ENCODE results near the gene IGFBP2.
"Not testable (repeated sequence)": the region's sequence is repeated elsewhere in the genome, so short reads cannot be mapped to it uniquely, and the experiment has no call there.

Gene IGFBP2, protein sequence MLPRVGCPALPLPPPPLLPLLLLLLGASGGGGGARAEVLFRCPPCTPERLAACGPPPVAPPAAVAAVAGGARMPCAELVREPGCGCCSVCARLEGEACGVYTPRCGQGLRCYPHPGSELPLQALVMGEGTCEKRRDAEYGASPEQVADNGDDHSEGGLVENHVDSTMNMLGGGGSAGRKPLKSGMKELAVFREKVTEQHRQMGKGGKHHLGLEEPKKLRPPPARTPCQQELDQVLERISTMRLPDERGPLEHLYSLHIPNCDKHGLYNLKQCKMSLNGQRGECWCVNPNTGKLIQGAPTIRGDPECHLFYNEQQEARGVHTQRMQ

DNA sequence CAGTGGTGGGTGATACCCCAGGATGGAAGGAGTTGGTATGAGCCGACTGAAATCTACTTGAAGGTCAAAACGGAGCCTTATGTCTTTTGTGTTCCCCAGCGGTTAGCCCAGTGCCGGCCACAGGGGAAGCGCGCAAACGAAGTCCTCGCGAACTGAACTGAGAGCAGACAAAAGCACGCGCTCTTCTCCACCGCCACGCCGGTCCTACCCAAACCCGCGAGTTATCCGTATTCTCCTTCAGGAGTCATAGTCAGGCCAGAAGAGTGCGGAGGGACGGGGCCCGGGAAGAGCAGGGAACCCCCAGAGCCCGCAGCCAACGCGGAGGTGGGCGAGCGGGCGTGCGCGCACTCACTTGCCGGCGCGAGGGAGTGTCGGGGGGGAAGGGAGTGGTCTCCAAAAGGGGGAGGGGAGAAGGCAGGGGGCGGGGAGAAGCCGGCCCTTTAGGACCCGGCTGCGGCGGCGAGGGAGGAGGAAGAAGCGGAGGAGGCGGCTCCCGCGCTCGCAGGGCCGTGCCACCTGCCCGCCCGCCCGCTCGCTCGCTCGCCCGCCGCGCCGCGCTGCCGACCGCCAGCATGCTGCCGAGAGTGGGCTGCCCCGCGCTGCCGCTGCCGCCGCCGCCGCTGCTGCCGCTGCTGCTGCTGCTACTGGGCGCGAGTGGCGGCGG is at the start of gene IGFBP2:
Gene IGFBP2, plus strand, starts transcription at position 469 of the 664 bp plus-strand sequence. Its CDS starts 104 bp downstream, at position 573.
- DNase-seq = no peak

- no peak for DNase-seq
These were observed 49.6 kb upstream of the IGFBP2 start for GRCh38 chr2:216583606-216584005.

- DNase-seq = no peak
These were observed 49.1 kb upstream of the IGFBP2 start for GRCh38 chr2:216584112-216584511.

- no peak for DNase-seq
These were observed 47.8 kb upstream of the IGFBP2 start for GRCh38 chr2:216585441-216585840.

DNA sequence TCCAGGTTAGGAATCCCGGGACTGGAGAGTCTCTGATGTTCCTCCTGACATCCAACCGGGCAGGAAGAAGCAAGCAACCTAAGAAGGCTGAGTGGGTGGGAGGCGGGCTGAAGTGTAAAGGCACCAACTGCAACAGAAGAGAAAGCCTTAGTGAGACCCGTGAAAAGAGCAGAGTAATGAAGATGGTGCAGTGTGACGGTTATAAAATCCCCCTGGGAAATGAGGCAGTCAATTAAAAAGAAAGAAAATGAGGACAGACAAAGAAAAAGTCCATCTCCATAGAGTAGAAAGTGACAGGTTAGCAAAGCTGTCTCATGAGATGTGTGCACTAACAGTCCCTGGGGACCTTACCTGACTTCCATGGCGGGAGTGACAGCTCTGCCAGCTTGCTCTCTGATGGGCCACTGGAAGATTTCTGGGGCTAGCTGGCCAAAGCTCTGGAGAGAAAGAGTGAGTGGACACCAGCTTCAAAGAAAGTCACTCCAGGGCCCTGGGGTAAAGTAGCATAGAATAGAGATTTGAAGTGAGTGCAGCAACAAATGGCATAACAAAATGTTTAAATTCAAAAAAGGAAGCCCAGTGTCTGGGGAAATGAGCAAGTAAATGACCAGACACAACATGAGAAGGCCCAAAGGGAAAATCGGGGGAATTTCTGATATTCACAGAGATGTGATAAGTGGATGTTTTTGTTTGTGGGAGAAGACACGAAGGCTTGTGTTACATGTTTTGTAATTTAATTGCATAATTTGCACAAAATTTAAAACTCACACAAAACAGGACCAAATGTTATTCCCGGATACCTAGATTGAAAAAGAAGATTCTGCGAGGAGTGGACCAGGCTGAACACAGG is 44.1 kb upstream of the IGFBP2 start:
- no peak for DNase-seq

GRCh38 chr2:216589791-216590190 is 43.4 kb upstream of the IGFBP2 start:
- no peak for DNase-seq

DNA sequence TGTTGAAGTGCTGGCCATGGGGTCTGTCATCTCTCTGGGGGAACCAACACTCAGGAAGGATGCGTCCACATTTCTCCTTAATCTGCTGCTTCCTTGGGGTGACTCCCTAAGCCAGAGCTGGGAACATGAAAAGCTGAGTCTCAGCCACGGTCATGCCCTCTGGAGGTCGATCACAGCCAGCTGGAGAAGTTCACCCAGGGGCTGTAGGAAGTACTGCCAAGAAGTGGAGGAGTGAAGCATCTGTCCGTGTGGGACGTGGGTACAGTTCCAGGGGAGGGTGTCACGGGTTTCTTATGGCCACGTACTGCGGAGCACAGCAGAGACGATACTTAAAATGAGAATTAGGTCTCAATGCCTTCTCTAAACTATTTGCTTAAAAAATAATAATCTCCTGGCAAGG is 42.4 kb upstream of the IGFBP2 start:
- DNase-seq = no peak

- no peak for DNase-seq
These were observed 41.7 kb upstream of the IGFBP2 start for GRCh38 chr2:216591480-216591879.

- DNase-seq = no peak
These were observed 39.1 kb upstream of the IGFBP2 start for GRCh38 chr2:216594081-216594480.

DNA sequence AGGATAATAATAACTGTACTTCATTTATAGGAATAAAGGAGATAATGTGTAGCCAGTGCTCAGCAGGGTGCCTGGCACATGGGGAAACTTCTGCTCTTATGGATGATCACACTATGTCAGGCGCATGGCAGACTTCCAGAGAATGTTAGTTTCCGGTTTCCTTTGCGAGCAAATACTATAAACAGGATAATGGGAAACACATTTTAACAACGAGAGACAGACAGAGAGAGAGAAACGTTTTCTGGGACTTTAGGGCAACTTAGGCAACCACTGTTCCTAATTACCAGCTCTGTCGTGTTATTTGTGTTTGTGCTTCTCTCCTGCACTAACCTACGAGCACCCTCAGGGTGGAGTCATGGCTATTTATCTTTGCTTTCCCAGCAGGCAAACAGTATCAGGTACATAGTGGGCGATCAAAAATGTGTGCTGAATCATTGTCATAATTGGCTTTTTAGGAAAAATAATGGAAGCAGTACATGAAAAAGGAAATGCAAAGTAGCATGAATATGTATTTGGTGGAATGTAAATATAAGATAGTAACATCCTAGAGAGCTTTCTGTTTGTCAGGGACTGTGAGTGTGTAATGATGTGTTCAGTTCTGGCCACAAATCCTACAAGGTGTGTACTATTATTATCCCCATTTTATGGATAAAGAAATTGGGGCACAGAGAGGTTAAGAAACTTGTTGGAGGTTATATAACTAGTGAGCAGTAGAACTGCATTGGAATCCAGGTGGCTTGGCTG is 36.8 kb upstream of the IGFBP2 start:
- DNase-seq = no peak

DNA sequence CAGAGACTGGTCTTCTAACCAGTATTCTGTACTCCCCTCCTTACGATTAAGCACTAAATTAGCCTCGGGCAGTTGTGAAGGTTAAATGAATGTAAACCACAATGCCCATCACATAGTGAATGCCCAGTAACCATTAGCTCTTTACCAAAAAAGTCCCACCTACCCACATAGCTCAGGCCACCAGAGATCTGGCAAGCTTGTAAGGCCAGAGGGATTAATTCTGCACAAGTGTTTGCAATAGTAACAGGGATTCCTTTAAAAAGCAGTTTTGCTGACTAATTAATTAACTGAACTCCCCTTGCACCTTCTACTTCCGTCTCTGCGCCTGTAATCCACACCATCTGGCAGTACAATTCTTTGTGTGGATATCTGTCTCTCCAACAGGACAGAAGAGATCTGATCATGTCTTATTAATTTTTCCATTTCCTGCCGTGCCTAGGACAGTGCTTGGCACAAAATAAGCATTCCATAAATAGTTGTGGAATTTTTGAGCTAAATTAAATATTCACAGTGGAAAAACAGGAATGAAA is 36.2 kb upstream of the IGFBP2 start:
- DNase-seq = no peak

- DNase-seq = not testable (repeated sequence)
These were observed 35.4 kb upstream of the IGFBP2 start for GRCh38 chr2:216597825-216598224.

DNA sequence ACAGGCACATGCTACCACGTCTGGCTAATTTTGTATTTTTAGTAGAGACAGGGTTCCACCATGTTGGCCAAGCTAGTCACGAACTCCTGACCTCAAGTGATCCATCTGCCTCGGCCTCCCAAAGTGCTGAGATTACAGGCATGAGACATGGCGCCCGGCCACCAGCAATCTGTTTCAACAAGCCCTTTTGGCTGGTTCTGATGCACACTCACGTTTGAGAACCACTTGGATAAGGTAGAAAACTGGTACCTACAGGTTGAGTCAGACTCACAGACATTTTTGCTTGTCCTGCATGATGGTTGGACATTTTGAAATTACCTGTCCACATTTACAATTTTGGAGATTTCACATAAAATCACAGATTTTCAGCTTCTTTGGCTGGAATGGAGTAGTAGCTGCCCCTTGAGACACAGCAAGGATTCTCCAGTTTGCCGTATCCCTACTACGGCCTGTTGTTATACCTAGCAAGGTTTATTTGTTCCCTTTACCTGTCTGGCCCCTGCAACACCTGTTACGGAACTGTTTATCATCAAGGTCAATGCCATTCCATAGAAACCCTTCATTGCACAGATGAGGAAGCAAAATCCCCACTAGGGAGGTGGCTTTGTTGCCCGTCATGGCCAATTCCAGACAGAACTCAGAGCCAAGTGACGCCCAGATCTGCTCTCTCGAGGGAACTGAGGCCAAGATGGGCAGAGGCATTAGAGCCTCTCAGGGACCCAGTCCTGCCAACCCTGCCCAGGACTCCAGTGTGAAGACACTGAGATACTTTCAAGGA is 31.4 kb upstream of the IGFBP2 start:
- no peak for DNase-seq

DNA sequence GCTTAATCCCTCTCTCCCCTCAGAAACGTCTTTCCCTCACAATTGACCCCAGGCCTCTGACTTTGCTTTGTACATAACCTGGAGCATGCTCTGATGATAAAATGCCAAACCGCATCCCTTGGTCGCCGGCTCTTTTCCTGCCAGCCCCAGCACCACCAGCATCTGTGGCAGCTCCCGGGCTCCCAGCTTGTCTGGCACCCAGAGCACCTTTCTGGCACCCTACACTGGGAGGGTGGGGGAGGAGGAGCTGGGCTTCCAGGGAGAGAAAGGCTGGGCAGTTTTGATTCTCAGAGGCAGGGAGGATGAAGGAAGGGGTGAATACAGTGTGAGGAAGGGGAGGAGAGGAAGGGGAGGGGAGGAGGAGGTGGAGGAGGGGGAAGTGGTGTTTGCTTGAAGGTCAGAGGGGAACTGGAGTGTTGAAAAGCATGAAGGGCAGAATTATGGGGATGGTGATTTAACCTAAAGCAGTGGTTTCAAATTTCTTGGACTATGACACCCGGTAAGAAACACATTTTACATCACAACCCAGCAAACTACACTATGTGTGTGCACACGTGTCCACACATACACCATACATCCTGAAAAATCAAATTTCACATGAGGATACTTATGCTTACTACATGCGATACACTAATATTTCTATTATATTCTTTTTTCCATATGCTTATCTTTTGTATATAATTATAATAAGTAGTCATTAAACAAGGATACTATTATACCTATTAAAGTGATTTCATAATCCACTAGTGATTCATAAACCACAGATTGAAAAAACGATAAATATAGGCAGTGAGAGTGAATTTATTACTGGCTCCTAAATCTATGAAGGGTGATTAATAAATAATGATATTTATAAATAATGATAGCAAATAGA is 30.0 kb upstream of the IGFBP2 start:
- DNase-seq = no peak

GRCh38 chr2:216603884-216604245 is 29.4 kb upstream of the IGFBP2 start:
- DNase-seq = no peak

DNA sequence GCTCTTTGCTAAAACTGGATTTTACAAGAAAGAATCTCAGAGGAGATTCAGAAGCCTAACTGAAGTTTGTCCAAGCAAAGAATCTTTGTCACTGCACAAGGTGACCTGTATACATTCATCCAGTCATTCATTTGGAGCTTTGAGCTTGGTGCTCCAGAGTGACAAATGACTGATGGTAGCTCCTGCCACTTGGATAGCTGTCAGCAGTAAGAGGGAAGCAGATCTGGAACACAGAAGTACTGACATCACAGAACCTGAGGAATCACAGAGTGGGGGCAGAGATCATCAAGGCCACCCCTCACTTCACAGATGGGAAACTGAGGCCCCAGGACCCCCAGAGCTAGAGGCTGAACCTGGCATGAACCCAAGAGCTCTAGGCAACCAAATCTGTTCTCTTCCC is 28.8 kb upstream of the IGFBP2 start:
- no peak for DNase-seq

GRCh38 chr2:216606551-216607276 is 26.5 kb upstream of the IGFBP2 start:
- DNase-seq = no peak

DNA sequence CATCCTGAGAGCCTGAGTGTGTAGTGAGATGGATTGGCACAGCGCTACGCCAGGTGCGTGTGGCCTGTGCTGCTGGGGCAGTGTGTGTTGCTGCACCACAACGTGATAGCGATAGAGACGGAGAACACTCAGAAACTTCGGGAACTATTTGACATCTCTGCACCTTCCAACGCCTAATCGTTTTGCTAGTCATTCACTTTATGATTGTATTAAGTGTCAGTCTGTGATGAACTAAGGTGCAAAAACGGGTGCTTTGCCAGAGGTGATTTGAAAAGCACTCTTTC is 26.0 kb upstream of the IGFBP2 start:
- DNase-seq = no peak

- no peak for DNase-seq
These were observed 24.7 kb upstream of the IGFBP2 start for GRCh38 chr2:216608525-216608924.

GRCh38 chr2:216615298-216616082 is 17.7 kb upstream of the IGFBP2 start:
- DNase-seq = no peak
